Neutrophil (primary cell): Measurements from ENCODE around the gene TIMP2.
A peak's percentile ranks its signal among the peaks of the same experiment; 100 is the strongest.

Source experiments
- H3K27ac ChIP-seq: fragments of 200-600 bp; sonication (generic); 2 replicates; pipeline ENCODE4 v1.5.1; 2016; ENCODE audit warnings: mild to moderate bottlenecking, moderate library complexity
- H3K27me3 ChIP-seq: fragments of 200-600 bp; sonication (generic); 2 replicates; pipeline ENCODE4 v1.6.0; 2016; ENCODE audit warnings: mild to moderate bottlenecking
- H3K36me3 ChIP-seq: fragments of 200-600 bp; sonication (generic); 2 replicates; pipeline ENCODE4 v1.5.1; 2017
- H3K4me1 ChIP-seq, 2 experiments: fragments of 200-600 bp in 1 of 2; sonication (generic) in 1 of 2; 1 replicate in 1 of 2; 2 replicates in 1 of 2; pipeline versions ENCODE4 v1.5.1 to v1.6.1; 2013 to 2016; ENCODE audit warnings: low read depth in 1 of 2, low read length in 1 of 2, mild to moderate bottlenecking in 1 of 2, moderate library complexity in 1 of 2; ENCODE audit not compliant: control insufficient read depth in 1 of 2, insufficient read depth in 1 of 2
- H3K4me3 ChIP-seq, 2 experiments: fragments of 200-600 bp in 1 of 2; sonication (generic) in 1 of 2; 1 replicate in 1 of 2; 2 replicates in 1 of 2; pipeline ENCODE4 v1.5.1; 2013 to 2016; ENCODE audit warnings: low read depth in 1 of 2, low read length in 1 of 2, mild to moderate bottlenecking in 1 of 2, moderate library complexity in 1 of 2
- H3K9me3 ChIP-seq: fragments of 200-600 bp; sonication (generic); 2 replicates; pipeline ENCODE4 v1.5.1; 2016
- TF ChIP-seq, protein P1 (sequence below): fragments of 200-600 bp; sonication (generic); IDR thresholded peaks from 2 replicates; pipeline ENCODE4 v1.5.1; 2016; ENCODE audit warnings: antibody characterized with exemption

The TIMP2 gene

DNA sequence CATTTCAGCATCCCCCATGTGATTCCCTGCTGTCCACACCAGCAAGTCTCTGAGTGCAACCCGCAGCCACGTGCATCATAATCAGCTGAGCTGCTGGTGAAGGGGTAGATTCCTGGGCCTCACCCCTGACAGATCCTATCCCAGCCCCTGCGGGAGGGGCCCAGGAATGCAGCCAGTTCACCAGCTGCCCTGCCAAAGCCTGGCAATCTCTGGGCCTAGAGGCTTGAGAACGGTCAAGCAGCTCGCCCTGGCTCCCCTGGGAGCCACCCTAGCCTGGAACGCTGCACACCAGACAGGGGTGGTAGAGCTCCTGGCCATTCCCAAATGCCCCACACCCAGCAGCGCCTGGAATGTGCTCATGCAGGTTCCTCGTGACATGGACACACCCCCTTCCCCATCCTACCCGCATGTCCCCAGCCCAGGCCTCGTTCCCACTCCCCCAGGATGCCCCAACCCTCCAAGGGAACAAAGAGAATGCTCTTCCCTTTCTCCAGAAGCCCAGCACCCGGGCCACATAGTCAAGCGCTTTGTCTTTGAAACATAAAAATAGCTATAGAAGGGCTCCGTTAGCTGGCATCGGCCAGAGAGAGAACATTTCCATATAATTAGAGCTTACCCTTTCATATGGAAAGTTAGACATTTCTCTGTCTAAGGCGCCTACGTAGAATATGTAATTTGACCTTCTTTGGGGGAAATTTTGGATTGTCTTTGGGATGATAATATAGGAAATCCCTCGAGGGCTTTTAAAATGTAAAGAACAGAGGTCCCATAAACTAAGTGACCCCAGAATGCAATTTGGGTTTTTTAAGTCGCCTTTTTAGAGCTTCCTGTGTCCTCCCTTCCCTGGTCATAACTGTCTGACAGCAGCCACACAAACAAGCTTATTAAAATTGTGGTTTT lies 25.6 kb downstream of the TIMP2 start:
- H3K9me3 ChIP-seq: no peaks in the 10 kb centered on the region
- peaks cover 29 to 31% of the 10 kb centered on the region in 2 experiments for H3K4me1 ChIP-seq
- H3K27me3 ChIP-seq: no peaks in the 10 kb centered on the region
- peak overlapping the region; percentile 71 for H3K27ac ChIP-seq
- no peak overlapping the region for H3K4me3 ChIP-seq
- H3K36me3 ChIP-seq: peaks cover 79% of the 10 kb centered on the region
- TF ChIP-seq, protein P1, sequence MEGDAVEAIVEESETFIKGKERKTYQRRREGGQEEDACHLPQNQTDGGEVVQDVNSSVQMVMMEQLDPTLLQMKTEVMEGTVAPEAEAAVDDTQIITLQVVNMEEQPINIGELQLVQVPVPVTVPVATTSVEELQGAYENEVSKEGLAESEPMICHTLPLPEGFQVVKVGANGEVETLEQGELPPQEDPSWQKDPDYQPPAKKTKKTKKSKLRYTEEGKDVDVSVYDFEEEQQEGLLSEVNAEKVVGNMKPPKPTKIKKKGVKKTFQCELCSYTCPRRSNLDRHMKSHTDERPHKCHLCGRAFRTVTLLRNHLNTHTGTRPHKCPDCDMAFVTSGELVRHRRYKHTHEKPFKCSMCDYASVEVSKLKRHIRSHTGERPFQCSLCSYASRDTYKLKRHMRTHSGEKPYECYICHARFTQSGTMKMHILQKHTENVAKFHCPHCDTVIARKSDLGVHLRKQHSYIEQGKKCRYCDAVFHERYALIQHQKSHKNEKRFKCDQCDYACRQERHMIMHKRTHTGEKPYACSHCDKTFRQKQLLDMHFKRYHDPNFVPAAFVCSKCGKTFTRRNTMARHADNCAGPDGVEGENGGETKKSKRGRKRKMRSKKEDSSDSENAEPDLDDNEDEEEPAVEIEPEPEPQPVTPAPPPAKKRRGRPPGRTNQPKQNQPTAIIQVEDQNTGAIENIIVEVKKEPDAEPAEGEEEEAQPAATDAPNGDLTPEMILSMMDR: no peak

DNA sequence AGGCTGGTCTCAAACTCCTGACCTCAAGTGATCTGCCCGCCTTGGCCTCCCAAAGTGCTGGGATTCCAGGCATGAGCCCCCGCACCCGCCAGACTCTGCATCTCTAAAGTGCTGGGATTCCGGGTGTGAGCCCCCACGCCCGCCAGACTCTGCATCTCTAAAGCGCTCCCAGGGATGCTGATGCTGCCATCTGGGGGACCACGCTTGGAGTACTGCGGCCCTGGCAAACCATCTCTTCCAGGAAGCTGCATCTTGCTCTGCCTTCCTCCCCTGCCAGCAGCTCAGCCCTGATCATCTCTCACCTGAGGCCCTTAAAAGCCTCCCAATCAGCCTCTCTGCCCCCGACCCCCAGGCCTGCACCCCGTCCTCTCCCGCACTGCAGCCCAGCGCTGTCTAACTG lies 26.2 kb downstream of the TIMP2 start:
- H3K4me1 ChIP-seq: peaks cover 35 to 37% of the 10 kb centered on the region in 2 experiments
- peak overlapping the region; percentile 71 for H3K27ac ChIP-seq

DNA sequence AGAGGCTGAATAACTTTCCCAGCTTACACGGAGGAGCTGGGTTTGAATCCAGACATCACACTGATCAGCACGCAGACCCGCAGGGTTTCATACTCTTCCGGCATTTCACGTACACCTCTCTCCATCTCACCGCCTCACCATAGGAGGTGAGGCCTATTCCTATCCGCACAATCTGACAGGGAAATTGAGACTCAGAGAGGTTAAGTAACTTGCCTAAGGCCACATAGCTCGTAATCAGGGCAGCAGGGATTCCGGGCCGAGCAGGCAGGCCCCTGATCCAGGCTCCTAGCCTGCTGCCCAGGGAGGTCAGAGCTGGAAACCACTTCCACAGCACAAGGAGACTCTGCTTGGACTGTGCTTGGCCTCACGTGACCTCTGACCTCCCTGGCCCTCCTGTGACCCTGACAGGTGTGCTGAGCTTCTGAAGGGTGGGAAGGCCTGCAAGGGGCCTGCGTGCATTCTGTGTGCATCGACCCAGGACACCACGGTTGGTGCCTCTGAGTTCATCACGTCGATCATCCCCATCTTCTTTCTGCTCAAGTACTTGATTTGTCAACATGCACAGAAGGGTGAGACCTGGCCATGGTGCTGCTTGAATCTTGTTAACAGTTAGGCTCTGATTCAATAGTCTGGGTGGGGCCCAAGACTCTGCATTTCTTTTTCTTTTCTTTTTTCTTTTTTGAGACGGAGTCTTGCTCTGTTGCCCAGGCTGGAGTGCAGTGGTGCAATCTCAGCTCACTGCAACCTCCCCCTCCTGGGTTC lies 26.9 kb downstream of the TIMP2 start:
- H3K27ac ChIP-seq: peak overlapping the region; percentile 71
- no peak overlapping the region for H3K4me3 ChIP-seq
- peaks cover 65% of the 10 kb centered on the region for H3K36me3 ChIP-seq
- no peaks in the 10 kb centered on the region for H3K9me3 ChIP-seq
- TF ChIP-seq, protein P1: no peak
- peaks cover 41 to 42% of the 10 kb centered on the region in 2 experiments for H3K4me1 ChIP-seq
- H3K27me3 ChIP-seq: no peaks in the 10 kb centered on the region

More for the DNA sequence above, 26.2 kb downstream of the TIMP2 start:
- H3K4me3 ChIP-seq: no peak overlapping the region
- H3K9me3 ChIP-seq: no peaks in the 10 kb centered on the region
- H3K27me3 ChIP-seq: no peaks in the 10 kb centered on the region
- H3K36me3 ChIP-seq: peaks cover 72% of the 10 kb centered on the region
- TF ChIP-seq, protein P1: no peak

DNA sequence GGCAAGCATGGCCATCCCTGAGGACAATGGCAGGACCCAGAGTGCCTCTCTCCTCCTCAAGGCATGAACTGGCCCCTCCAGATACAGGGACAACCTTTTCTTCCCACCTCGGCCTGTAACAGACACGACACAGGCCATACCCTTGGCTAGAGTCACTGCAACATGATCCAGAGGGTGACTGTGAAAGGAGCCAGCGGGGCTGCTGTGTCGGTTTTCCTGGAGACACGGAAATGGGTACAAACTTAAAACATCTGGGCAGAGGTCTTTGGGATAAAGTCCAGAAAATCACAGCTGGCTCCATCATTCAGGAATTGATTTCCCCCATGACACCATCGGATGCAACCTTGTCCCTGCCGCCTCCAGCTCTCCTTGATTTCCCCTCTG lies 27.5 kb downstream of the TIMP2 start:
- H3K27ac ChIP-seq: peak overlapping the region; percentile 71
- peaks cover 59% of the 10 kb centered on the region for H3K36me3 ChIP-seq
- TF ChIP-seq, protein P1: no peak
- H3K4me3 ChIP-seq: no peak overlapping the region
- H3K27me3 ChIP-seq: no peaks in the 10 kb centered on the region
- H3K4me1 ChIP-seq: peaks cover 47 to 48% of the 10 kb centered on the region in 2 experiments
- H3K9me3 ChIP-seq: no peaks in the 10 kb centered on the region

DNA sequence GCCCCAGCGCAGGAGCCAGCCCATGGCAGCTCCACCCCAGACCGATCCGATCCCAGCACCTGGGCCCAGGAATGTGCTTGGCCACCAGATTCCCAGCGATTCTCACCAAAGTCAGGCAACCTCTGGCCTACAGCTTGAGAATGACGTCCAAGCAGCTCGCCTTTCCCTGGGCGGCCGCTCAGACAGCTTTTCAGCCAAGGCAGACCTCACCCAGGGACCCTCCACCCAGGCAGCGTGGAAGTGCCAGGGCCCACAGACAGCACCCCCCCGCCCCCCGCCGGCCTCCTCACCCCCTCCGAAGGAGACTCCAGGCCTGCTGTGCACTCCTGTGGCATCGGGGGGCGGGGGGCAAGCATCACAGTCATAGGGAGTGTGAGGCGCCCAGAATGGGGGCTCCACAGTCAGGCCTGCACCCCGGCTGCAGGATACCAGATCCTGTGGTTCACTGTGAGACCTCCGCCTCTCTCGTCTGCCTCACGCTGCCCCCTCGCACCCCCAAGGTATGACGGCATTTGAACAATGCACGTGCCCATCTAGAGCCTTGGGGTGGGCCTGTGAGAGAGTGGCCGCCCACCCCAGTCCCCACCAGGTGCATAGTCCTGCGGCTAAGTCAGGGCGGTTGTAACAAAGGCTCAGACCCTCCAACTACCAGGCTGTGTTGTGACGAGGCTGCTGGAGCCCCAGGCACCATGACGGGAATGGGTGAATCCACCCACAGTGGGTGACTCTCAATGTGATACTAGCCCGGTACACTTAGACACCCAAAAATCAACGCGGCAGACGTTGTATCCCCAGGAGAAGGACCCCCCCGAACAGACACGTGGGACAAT lies 28.1 kb downstream of the TIMP2 start:
- Histone ChIP-seq H3K9me3 (no peaks in the 10 kb centered on the region), H3K27me3 (no peaks in the 10 kb centered on the region), H3K4me1 (peaks cover 53 to 54% of the 10 kb centered on the region in 2 experiments), H3K4me3 (no peak overlapping the region), H3K36me3 (peaks cover 53% of the 10 kb centered on the region), H3K27ac (peak overlapping the region; percentile 71)
- TF ChIP-seq, protein P1: no peak
